Nephron progenitor cell (in vitro differentiated cells): ENCODE data around the gene KIF5A.
A peak's percentile ranks its signal among the peaks of the same experiment; 100 is the strongest.

Source experiments
- DNase-seq: peaks from one replicate; pipeline ENCODE4 v3.0.0; 2021
- H3K27ac Mint-ChIP-seq: 2 replicates; pipeline ENCODE4 v1.8.0; 2021; ENCODE audit warnings: mild to moderate bottlenecking, moderate library complexity, mixed read lengths
- H3K27me3 Mint-ChIP-seq: 2 replicates; pipeline ENCODE4 v1.8.0; 2021; ENCODE audit warnings: mild to moderate bottlenecking, low read depth, mixed read lengths; ENCODE audit not compliant: poor library complexity
- H3K36me3 Mint-ChIP-seq: 2 replicates; pipeline ENCODE4 v1.8.0; 2021; ENCODE audit warnings: low read depth, mixed read lengths
- H3K4me1 Mint-ChIP-seq: 2 replicates; pipeline ENCODE4 v1.8.0; 2021; ENCODE audit warnings: mixed read lengths
- H3K4me3 Mint-ChIP-seq: 2 replicates; pipeline ENCODE4 v1.8.0; 2021; ENCODE audit warnings: mild to moderate bottlenecking, moderate library complexity, mixed read lengths
- H3K9me3 Mint-ChIP-seq: 2 replicates; pipeline ENCODE4 v1.8.0; 2021; ENCODE audit warnings: mild to moderate bottlenecking, moderate library complexity, mixed read lengths
- CTCF ChIP-seq: fragments of 200-600 bp; sonication (generic); IDR thresholded peaks from 2 replicates; pipeline ENCODE4 v1.5.0; 2021; ENCODE audit warnings: antibody characterized with exemption

KIF5A gene

GRCh38 chr12:57547288-57548012 lies 2.4 kb upstream of the KIF5A start:
- Mint-ChIP-seq H3K27ac (no peak overlapping the region), H3K9me3 (no peaks in the 10 kb centered on the region), H3K36me3 (no peaks in the 10 kb centered on the region), H3K27me3 (peaks cover 54% of the 10 kb centered on the region), H3K4me1 (peaks cover 45% of the 10 kb centered on the region), H3K4me3 (peak overlapping the region; percentile 98)
- DNase-seq = no peak
- no peak for TF ChIP-seq CTCF

GRCh38 chr12:57548013-57548315 lies 1.9 kb upstream of the KIF5A start:
- H3K27ac Mint-ChIP-seq = no peak overlapping the region
- no peaks in the 10 kb centered on the region for H3K9me3 Mint-ChIP-seq
- no peaks in the 10 kb centered on the region for H3K36me3 Mint-ChIP-seq
- no peak for TF ChIP-seq CTCF
- no peak overlapping the region for H3K4me3 Mint-ChIP-seq
- H3K4me1 Mint-ChIP-seq = peaks cover 50% of the 10 kb centered on the region
- peaks cover 56% of the 10 kb centered on the region for H3K27me3 Mint-ChIP-seq
- no peak for DNase-seq

- no peak for TF ChIP-seq CTCF
- Mint-ChIP-seq H3K4me3 (peak overlapping the region; percentile 48), H3K27ac (no peak overlapping the region), H3K4me1 (peaks cover 55% of the 10 kb centered on the region), H3K36me3 (no peaks in the 10 kb centered on the region), H3K9me3 (no peaks in the 10 kb centered on the region), H3K27me3 (peaks cover 56% of the 10 kb centered on the region)
- no peak for DNase-seq
Observed at GRCh38 chr12:57548488-57548887, 1.4 kb upstream of the KIF5A start.

GRCh38 chr12:57549203-57549908 lies 488 bp upstream of the KIF5A start:
- DNase-seq = no peak
- H3K9me3 Mint-ChIP-seq = no peaks in the 10 kb centered on the region
- no peak for TF ChIP-seq CTCF
- H3K4me3 Mint-ChIP-seq = peak overlapping the region; percentile 67
- H3K27ac Mint-ChIP-seq = no peak overlapping the region
- H3K27me3 Mint-ChIP-seq = peaks cover 56% of the 10 kb centered on the region
- H3K36me3 Mint-ChIP-seq = no peaks in the 10 kb centered on the region
- peaks cover 64% of the 10 kb centered on the region for H3K4me1 Mint-ChIP-seq

- Mint-ChIP-seq H3K4me3 (peak overlapping the region; percentile 75), H3K27ac (no peak overlapping the region), H3K4me1 (peaks cover 54% of the 10 kb centered on the region), H3K36me3 (no peaks in the 10 kb centered on the region), H3K9me3 (no peaks in the 10 kb centered on the region), H3K27me3 (peaks cover 56% of the 10 kb centered on the region)
- no peak for TF ChIP-seq CTCF
- DNase-seq = no peak
Observed at GRCh38 chr12:57550641-57551549, 1.1 kb downstream of the KIF5A start.
